GM19239 (cell line): ENCODE results near the gene TAC1.
"Not testable (repeated sequence)": the region's sequence is repeated elsewhere in the genome, so short reads cannot be mapped to it uniquely, and the experiment has no call there.

Source experiments
- DNase-seq: peaks from one replicate; pipeline ENCODE4 v3.0.0; 2011; ENCODE audit warnings: low spot score; ENCODE audit not compliant: insufficient read length
- FAIRE-seq: peaks from 2 replicates; lab custom pipeline; 2011; peaks lifted over from hg19 to GRCh38; lab: Jason Lieb, UNC

The TAC1 gene, protein sequence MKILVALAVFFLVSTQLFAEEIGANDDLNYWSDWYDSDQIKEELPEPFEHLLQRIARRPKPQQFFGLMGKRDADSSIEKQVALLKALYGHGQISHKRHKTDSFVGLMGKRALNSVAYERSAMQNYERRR

DNA sequence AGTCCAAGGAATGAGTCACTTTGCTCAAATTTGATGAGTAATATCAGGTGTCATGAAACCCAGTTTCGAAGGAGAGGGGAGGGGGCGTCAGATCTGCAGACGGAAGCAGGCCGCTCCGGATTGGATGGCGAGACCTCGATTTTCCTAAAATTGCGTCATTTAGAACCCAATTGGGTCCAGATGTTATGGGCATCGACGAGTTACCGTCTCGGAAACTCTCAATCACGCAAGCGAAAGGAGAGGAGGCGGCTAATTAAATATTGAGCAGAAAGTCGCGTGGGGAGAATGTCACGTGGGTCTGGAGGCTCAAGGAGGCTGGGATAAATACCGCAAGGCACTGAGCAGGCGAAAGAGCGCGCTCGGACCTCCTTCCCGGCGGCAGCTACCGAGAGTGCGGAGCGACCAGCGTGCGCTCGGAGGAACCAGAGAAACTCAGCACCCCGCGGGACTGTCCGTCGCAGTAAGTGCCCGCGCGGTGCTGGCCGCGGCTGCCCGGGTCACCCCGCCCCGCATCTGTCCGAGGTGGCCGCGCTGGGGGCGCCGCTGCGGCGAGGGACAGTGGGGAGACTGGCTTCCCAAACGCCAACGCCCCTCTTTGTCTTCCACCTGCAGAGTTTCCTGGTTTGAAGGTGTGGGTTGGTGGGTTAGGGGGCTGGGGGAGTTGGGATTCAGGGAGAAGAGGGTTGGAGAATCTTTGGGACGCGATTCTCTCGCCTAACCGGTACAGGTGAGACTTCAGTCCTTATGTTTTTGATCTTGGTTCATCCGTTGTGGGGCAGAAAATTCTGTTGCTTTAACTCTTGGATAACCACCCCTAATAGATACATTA, at the start of gene TAC1:
TSS of gene TAC1 (plus strand) at position 351 of the 829 bp plus-strand sequence. CDS start 527 bp downstream, outside the sequence.
- no peak for DNase-seq
- no peak for FAIRE-seq

GRCh38 chr7:97685952-97686351, 45.9 kb upstream of the TAC1 start:
- FAIRE-seq: no peak

DNA sequence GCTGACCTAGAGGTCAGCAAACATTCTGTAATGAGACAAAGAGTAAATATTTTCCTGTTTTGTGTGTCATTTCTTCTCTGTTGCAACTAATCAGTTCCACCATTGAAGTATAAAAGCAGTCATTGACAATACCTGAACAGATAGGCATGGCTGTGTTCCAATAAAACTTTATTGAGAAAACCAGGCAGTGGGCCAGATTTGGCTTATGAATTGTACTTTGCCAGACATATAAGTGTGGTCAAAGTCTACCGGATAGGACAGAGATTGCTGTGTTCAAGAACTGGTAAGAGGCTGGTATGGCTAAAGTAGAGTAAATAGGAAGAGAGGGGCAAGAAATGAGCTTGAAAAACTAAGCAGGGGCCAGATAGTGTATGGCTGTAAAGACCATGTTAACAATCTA, 38.3 kb upstream of the TAC1 start:
- FAIRE-seq (no peak), DNase-seq (no peak)

More at GRCh38 chr7:97685952-97686351, 45.9 kb upstream of the TAC1 start:
- DNase-seq: no peak

DNA sequence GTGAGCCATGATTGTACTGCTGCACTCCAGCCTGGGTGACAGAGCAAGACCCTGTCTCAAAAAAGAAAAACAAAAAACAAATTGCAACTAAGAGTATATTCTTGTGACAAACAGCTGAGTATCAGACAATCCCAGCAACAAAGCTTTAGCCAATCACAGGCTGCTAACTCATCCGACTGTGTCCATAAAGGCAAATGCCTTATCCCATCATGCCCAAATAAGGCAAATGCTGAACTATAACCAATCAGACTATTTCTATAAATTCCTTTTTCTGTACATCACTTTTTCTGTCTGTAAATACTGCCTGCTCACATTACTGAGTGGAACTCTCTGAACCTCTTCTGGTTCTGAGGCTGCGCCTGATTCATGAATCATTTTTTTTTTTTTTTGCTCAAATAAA, 37.5 kb upstream of the TAC1 start:
- no peak for DNase-seq

DNA sequence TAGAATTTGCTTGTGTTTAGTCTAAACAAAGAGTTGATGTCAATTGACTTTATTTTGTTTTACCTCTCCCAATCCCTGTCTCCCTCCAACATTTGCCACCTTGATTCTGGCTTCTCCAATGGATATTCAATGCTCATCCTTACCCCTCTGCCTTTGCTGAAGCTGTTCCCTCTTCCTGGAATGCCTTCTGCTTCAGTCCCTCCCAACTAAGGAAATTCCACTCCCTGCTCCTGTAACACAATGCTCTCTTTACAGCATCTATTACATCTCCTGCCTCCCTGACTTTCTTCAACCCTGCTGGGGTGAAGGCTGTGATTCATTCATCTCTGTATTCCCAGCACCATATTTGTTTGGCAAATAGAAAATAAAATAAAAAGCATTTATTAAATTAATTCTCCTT, 34.5 kb upstream of the TAC1 start:
- DNase-seq: no peak
- no peak for FAIRE-seq

More for the DNA sequence above, 37.5 kb upstream of the TAC1 start:
- FAIRE-seq: no peak

DNA sequence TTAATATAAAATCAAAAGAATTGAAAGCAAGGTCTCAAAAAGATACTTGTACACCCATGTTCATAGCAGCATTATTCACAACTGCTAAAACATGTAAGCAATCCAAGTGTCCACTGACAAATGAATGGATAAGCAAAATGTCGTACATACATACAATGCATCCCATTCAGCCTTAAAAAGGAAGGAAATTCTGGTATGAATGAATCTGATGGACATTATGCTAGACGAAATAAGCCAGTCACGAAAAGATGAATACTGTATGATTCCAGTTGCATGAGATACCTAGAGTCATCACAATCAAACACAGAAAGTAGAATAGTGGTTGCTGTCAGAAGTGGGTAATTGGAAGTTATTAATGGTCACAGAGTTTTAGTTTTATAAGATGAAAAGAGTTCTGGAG, 9.5 kb upstream of the TAC1 start:
- no peak for DNase-seq
- no peak for FAIRE-seq

GRCh38 chr7:97732565-97733275, 834 bp downstream of the TAC1 start:
- no peak for FAIRE-seq

GRCh38 chr7:97733276-97734161, 1.6 kb downstream of the TAC1 start:
- FAIRE-seq: no peak
- DNase-seq: no peak

More at GRCh38 chr7:97732565-97733275, 834 bp downstream of the TAC1 start:
- no peak for DNase-seq

DNA sequence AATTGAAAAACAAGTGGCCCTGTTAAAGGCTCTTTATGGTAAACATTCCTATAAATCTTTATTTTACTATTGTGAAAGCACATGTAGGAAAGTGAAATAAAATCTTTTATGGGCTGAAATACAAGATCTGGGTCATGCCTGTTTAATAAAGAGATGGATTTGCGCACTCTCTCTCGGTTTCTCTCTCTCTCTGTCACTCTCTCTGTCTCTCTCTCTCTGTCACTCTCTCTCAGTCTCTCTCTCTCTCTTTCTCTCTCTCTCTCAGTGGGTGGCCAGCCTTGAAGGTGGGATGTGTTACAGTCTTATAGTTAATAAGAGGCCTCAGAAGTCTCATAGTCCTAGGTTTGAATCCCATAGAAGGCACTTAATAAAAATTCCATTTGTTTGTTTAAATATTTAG, 2.4 kb downstream of the TAC1 start:
- FAIRE-seq (no peak), DNase-seq (no peak)

DNA sequence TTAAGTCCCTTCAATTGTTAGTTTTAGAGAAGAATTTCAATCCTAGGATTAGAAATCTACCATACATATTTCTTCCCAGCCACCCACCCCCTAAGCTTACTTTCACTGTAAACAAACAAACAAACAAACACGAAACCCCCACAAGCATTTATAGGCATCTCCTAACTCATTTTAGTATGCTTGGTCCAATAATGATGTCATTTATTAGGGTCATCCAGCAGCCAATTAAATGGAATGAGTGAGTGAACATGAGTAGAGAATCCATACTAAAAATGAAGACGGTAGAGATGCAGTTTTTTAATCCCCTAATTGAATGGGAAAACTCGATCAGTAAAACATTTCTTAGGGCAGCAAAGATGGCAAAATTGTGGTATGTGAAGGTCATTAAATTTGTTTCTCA, 3.2 kb downstream of the TAC1 start:
- no peak for FAIRE-seq
- no peak for DNase-seq

DNA sequence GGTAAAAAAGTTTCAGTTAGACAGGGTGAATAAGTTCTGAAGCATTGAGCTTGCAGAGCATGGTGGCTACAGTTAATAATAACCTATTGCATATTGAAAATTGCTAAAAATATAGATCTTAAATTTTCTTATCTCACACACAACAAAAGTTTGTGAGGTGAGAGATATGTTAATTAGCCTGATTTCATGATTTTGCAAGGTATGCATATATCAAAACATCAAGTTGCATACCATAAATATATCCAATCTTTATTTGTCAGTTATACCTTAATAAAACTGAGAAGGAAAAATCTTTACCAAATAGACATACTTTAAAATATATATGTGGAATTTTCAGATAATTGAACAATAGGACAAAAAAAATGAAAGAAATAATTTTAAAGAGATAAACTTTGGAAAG, 16.6 kb downstream of the TAC1 start:
- DNase-seq (no peak), FAIRE-seq (no peak)

- FAIRE-seq (no peak), DNase-seq (no peak)
Observed at GRCh38 chr7:97751566-97751965, 19.7 kb downstream of the TAC1 start.

- FAIRE-seq: no peak
- no peak for DNase-seq
Observed at GRCh38 chr7:97752215-97752614, 20.3 kb downstream of the TAC1 start.

DNA sequence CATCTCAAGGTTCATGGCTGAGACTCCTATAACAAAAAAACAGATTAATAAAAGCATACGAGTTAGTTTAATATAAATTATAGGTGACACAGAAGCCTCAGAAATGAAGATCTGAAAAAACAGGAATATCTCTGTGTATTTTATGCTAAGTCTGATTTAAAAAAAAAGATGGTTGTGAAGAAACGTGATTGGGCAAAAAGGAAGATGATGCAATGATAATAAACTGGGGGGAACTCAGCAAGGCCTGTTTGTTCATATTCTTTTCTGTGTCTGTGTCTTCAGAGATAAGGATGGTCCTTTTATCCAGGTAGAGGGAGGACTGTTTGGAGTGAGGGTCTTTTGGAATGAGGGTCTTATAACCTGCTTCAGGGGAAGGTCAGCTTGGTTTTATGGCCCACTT, 25.9 kb downstream of the TAC1 start:
- DNase-seq (no peak), FAIRE-seq (no peak)

GRCh38 chr7:97770850-97771249, 39.0 kb downstream of the TAC1 start:
- FAIRE-seq (no peak), DNase-seq (no peak)

DNA sequence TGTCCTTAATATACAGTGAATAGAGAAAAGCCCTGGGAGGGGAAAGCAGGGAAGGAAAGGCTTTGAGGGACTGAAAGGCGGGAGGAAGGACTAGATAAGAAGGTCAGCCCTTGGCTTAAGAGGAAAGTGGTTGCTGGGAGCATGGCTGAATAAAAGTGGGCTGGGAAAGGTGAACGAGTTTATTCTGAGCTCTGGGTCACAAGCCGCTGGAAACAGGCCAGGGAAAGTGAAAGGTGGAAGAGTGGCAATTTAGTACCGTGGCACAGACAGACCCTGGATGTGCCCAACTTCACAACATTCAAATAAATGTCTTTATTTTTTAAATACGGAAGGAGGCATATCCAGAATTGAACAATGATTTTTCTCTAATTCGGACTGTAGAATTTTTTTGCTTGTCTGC, 39.7 kb downstream of the TAC1 start:
- DNase-seq: no peak
- FAIRE-seq: no peak

DNA sequence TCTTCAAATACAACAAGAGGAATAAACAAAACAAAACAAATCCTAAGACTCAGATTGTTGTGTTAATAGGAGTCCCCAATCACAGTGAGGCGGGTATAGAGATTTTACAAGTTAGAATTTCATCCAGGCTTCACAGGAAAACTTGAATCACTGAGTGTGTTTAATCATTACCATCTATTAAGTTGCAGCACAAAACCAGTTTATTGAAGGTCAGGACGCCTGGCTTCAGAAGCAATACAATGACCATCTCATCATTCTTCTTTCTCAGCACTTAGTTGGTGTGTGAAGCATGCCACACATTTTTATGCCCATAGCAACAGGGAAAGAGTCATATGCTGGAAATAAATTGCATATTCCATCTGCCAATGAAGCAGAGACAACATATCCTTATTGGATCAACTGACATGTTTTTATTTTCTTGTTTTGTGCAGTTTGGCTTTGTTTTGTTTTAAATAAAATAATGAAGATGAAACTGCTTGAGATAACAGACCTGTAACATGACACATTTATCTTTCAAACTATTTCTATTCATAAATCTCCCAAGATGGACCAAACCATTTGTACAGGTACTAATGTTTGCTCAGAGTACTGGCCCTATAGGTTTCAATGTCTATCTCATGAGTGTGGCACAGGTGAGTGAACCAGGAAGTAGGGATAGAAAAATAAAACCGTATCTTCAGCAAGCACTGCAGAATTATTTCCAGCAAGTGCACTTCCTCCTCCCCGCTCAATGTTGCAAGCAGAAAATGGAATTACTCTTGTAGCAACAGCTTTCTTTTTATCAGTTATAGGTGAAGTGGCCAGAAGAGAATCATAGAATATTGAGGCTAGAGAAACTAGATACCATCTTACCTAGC, 40.4 kb downstream of the TAC1 start:
- DNase-seq (no peak), FAIRE-seq (no peak)

GRCh38 chr7:97786398-97786797, 54.5 kb downstream of the TAC1 start:
- FAIRE-seq, DNase-seq: not testable (repeated sequence)
